SU-DHL-6 (cell line): ENCODE results near the gene RTRAF.

ENCODE experiments used
- EZH2phosphoT487 ChIP-seq: fragments of 200-600 bp; sonication (generic), shearing (Covaris generic); conservative IDR thresholded peaks from 2 replicates; pipeline ENCODE4 v1.6.1; 2018; ENCODE audit warnings: mild to moderate bottlenecking, antibody characterized with exemption, low read length, moderate library complexity, mixed read lengths
- TF ChIP-seq, protein P1 (sequence below): fragments of 200-600 bp; sonication (generic); IDR thresholded peaks from one replicate; pipeline ENCODE4 v1.5.1; 2017; ENCODE audit warnings: antibody characterized with exemption, mild to moderate bottlenecking, low read length, moderate library complexity; ENCODE audit not compliant: insufficient read depth, poor library complexity, severe bottlenecking

GRCh38 chr14:51988221-51988620 is 1.1 kb upstream of the RTRAF start:
- TF ChIP-seq, protein P1, sequence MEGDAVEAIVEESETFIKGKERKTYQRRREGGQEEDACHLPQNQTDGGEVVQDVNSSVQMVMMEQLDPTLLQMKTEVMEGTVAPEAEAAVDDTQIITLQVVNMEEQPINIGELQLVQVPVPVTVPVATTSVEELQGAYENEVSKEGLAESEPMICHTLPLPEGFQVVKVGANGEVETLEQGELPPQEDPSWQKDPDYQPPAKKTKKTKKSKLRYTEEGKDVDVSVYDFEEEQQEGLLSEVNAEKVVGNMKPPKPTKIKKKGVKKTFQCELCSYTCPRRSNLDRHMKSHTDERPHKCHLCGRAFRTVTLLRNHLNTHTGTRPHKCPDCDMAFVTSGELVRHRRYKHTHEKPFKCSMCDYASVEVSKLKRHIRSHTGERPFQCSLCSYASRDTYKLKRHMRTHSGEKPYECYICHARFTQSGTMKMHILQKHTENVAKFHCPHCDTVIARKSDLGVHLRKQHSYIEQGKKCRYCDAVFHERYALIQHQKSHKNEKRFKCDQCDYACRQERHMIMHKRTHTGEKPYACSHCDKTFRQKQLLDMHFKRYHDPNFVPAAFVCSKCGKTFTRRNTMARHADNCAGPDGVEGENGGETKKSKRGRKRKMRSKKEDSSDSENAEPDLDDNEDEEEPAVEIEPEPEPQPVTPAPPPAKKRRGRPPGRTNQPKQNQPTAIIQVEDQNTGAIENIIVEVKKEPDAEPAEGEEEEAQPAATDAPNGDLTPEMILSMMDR: no peak
- TF ChIP-seq EZH2phosphoT487: no peak
